Right cardiac atrium (tissue), 5 donors: Measurements from ENCODE around the gene OTOP3. TPM values are rescaled to one million over a fixed set of nuclear protein-coding genes. Genes with fewer than 3 reads are reported as not detected.
"Not testable (repeated sequence)": the region's sequence is repeated elsewhere in the genome, so short reads cannot be mapped to it uniquely, and the experiment has no call there.

Experiments
- ATAC-seq, 2 donors: fragments of 200-7000 bp; cut with Tn5 transposase; one replicate each; pipeline versions ENCODE4 v1.8.0 to v1.9.1; 2020; ENCODE audit warnings: moderate library complexity in 2 of 2, mild to moderate bottlenecking in 1 of 2
- DNase-seq, 3 donors: peaks; one replicate each; pipeline ENCODE4 v3.0.0-alpha.2; 2020
- H3K27ac ChIP-seq: one replicate; pipeline ENCODE4 v1.5.1; 2013; ENCODE audit warnings: mild to moderate bottlenecking, low read length, control low read depth, moderate library complexity
- H3K27me3 ChIP-seq: one replicate; pipeline ENCODE4 v1.6.1; 2013; ENCODE audit not compliant: control insufficient read depth, insufficient read depth
- H3K4me1 ChIP-seq: one replicate; pipeline ENCODE4 v1.6.1; 2013; ENCODE audit warnings: low read length; ENCODE audit not compliant: control insufficient read depth, insufficient read depth
- H3K4me3 ChIP-seq: one replicate; pipeline ENCODE4 v1.5.1; 2013; ENCODE audit warnings: low read length, control low read depth
- H3K9me3 ChIP-seq: one replicate; pipeline ENCODE4 v1.6.1; 2013; ENCODE audit warnings: low read length; ENCODE audit not compliant: control insufficient read depth
- WGBS: extraction: QIAGEN DNeasy Blood & Tissue Kit; methylation state at CpG from one replicate; pipeline ENCODE4 v1.1.7; 2013; 5-methylcytosine and 5-hydroxymethylcytosine counted together
- intact Hi-C, 4 donors: fragments of 100-400 bp; cut with DNase I; formaldehyde crosslinking; loops; one replicate each; pipeline versions ENCODE4 v1.11.0 to v1.14.0; 2022 to 2023
- polyA plus RNA-seq: library from polyadenylated mRNA; stranded (reverse); fragments of 200-250 nt; gene quantifications from one replicate; pipeline ENCODE4 v1.2.3, GENCODE V29; 2013
- total RNA-seq, 4 donors: library from RNA; stranded (reverse); fragmentation: NEBNext Ultra II Directional; extraction: Animal tissue kit (Norgen Biotek cat#: 25700); gene quantifications; one replicate each; pipeline ENCODE4 v1.2.1, GENCODE V29; 2021
- donor health status: healthy with polysubstance abuse.
- donor health status: DM: no; HTN: yes; CAD: no.
- donor health status: DM: no; HTN: no; CAD: no.
- donor health status: DM: no; HTN: yes; CAD: no; lungs with severe emphysema.
- donor health status: DM: yes; HTN: yes; CAD: no.

The OTOP3 gene
- total and polyA plus RNA-seq, 5 donors: not detected

GRCh38 chr17:74903034-74903433, 32.7 kb upstream of the OTOP3 start:
- DNase-seq (no peak), ATAC-seq (no peak)
- Histone ChIP-seq H3K9me3 (no peaks in the 10 kb centered on the region), H3K4me1 (no peaks in the 10 kb centered on the region), H3K4me3 (no peak overlapping the region), H3K27ac (no peak overlapping the region), H3K27me3 (no peaks in the 10 kb centered on the region)
- WGBS: 86% methylated on average over 9 of the region's 9 CpGs
- intact Hi-C loops: no loop called here

GRCh38 chr17:74903671-74904070, 32.0 kb upstream of the OTOP3 start:
- no peaks in the 10 kb centered on the region for H3K27me3 ChIP-seq
- ATAC-seq (no peak), DNase-seq (no peak)
- H3K4me1 ChIP-seq: no peaks in the 10 kb centered on the region
- H3K9me3 ChIP-seq: no peaks in the 10 kb centered on the region
- intact Hi-C loops: no loop called here
- H3K4me3 ChIP-seq: no peak overlapping the region
- WGBS: 75% methylated on average over 6 of the region's 6 CpGs
- no peak overlapping the region for H3K27ac ChIP-seq

GRCh38 chr17:74904687-74905409, 30.9 kb upstream of the OTOP3 start:
- WGBS: 79% methylated on average over 7 of the region's 7 CpGs

DNA sequence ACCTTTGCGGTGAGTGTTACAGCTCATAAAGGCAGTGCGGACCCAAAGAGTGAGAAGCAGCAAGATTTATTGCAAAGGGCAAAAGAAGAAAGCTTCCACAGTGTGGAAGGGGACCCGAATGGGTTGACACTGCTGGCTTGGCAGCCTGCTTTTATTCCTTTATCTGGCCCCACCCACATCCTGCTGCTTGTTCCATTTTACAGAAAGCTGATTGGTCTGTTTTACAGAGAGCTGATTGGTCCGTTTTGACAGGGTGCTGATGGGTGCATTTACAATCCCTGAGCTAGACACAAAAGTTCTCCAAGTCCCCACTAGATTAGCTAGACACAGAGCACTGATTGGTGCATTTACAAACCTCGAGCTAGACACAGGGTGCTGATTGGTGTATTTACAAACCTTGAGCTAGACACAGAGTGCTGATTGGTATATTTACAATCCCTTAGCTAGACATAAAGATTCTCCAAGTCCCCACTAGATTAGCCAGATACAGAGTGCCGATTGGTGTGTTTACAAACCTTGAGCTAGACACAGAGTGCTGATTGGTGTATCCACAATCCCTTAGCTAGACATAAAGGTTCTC, 29.4 kb upstream of the OTOP3 start:
- intact Hi-C loops, ATAC-seq, H3K27me3 ChIP-seq, DNase-seq, H3K27ac ChIP-seq, H3K4me3 ChIP-seq, H3K4me1 ChIP-seq, H3K9me3 ChIP-seq: not testable (repeated sequence)
- 71% methylated on average over 6 of the region's 6 CpGs for WGBS

More at GRCh38 chr17:74904687-74905409, 30.9 kb upstream of the OTOP3 start:
- no peak overlapping the region for H3K4me3 ChIP-seq
- intact Hi-C loops: no loop called here
- no peak for DNase-seq
- no peak for ATAC-seq
- no peaks in the 10 kb centered on the region for H3K4me1 ChIP-seq
- H3K9me3 ChIP-seq: no peaks in the 10 kb centered on the region
- H3K27me3 ChIP-seq: no peaks in the 10 kb centered on the region
- H3K27ac ChIP-seq: no peak overlapping the region

DNA sequence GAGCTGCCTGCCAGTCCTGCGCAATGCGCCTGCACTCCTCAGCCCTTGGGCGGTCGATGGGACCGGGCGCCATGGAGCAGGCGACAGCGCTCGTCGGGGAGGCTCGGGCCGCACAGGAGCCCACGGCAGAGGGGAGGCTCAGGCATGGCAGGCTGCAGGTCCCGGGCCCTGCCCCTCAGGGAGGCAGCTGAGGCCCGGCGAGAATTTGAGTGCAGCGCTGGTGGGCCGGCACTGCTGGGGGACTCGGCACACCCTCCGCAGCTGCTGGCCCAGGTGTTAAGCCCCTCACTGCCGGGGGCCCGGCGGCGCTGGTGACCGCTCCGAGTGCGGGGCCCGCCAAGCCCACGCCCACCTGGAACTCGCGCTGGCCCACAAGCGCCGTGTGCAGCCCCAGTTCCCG, 28.7 kb upstream of the OTOP3 start:
- no peaks in the 10 kb centered on the region for H3K4me1 ChIP-seq
- no peak for ATAC-seq
- no peak overlapping the region for H3K4me3 ChIP-seq
- H3K27me3 ChIP-seq: no peaks in the 10 kb centered on the region
- no peaks in the 10 kb centered on the region for H3K9me3 ChIP-seq
- DNase-seq: no peak
- intact Hi-C loops: no loop called here
- no peak overlapping the region for H3K27ac ChIP-seq
- WGBS: 96% methylated on average over 34 of the region's 34 CpGs

DNA sequence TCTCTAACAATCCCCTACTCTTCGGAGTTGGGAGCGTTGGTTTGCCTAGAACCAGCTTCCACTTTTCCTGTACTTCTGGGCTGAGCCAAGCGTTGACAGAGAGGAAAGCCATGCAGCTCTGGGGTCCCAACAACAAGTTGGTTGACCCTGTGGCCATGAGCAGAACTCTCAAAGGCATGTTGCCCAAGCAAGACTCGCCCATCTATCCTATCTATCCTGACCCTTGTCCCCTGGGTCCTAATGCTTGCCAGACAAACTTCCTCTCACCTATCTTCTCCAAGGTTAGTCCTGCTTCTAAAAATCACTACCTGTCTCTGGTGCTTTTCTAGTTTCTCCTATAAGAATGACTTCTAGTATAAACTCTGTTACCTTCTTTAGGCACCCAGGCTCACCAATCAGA, 26.6 kb upstream of the OTOP3 start:
- H3K4me3 ChIP-seq, H3K9me3 ChIP-seq, DNase-seq, H3K4me1 ChIP-seq, H3K27ac ChIP-seq, ATAC-seq, H3K27me3 ChIP-seq, intact Hi-C loops: not testable (repeated sequence)
- WGBS: 70% methylated on average over 4 of the region's 4 CpGs

GRCh38 chr17:74911423-74911822, 24.3 kb upstream of the OTOP3 start:
- H3K27me3 ChIP-seq, H3K4me1 ChIP-seq, H3K27ac ChIP-seq, intact Hi-C loops, H3K4me3 ChIP-seq, DNase-seq, H3K9me3 ChIP-seq, ATAC-seq: not testable (repeated sequence)
- WGBS: 59% methylated on average over 8 of the region's 8 CpGs

DNA sequence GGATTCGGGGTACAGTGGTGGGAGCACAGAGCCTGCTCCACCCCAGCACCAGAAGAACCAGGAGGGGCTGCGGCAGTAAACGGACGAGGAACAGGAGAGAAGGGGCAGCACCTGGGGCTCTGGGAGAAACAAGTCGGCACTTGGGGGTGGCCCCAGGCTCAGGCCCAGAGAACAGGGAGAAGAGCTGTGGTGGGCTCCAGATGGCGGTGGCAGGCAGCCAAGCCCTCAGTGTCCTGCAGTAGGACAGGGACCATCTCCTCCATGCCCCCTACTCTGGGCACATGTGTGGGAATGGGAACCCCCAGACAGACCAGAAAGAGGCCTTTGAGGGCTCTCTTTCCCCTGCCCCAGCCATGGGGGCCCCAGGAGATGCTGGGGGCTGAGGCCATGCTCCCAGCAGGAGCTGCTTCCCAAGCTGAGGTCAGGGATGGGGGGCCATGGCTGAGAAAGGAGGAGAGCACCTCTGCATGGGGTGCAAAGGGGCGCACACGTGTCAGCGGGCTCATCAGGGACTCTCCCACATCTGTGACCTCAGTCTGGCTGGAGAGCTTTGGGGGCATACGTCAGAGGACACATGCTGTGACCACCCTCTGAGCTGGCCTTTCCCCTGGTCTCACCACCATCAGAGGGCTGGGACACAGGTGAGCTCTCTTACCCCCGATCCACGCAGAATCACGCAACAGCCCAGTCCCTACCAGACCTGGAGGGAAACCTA, 19.4 kb upstream of the OTOP3 start:
- no peak for ATAC-seq
- Histone ChIP-seq H3K4me1 (no peaks in the 10 kb centered on the region), H3K9me3 (no peaks in the 10 kb centered on the region), H3K4me3 (no peak overlapping the region), H3K27ac (no peak overlapping the region), H3K27me3 (no peaks in the 10 kb centered on the region)
- DNase-seq: no peak
- WGBS: 78% methylated on average over 13 of the region's 13 CpGs
- intact Hi-C loops: no loop called here

- intact Hi-C loops: no loop called here
Observed at GRCh38 chr17:74916851-74917199, 18.9 kb upstream of the OTOP3 start.

DNA sequence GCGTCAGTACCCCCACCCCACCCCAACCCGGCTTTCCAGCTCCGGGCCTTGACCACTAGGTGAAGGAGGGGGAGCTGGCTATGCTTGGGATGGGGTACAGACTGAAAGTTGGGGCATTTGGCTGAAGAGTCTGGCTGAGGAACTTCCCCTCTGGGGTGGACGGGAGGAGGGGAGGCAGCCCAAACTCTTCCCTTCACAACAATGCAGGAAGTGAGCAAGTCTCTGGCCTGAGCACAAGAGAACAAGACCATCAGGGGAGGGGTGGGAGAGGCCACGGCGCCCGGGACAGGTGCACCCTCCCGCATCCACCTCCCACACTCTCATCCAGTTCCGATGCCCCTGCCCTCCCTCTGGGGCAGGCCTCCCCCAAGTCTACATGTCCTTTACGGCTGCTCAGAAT, 18.3 kb upstream of the OTOP3 start:
- Histone ChIP-seq H3K27me3 (no peaks in the 10 kb centered on the region), H3K27ac (no peak overlapping the region), H3K4me3 (no peak overlapping the region), H3K4me1 (no peaks in the 10 kb centered on the region), H3K9me3 (no peaks in the 10 kb centered on the region)
- 54% methylated on average over 10 of the region's 10 CpGs for WGBS
- intact Hi-C loops: no loop called here
- ATAC-seq (no peak), DNase-seq (no peak)

More at GRCh38 chr17:74916851-74917199, 18.9 kb upstream of the OTOP3 start:
- Histone ChIP-seq H3K4me1 (no peaks in the 10 kb centered on the region), H3K4me3 (no peak overlapping the region), H3K27ac (no peak overlapping the region), H3K27me3 (no peaks in the 10 kb centered on the region), H3K9me3 (no peaks in the 10 kb centered on the region)
- ATAC-seq (no peak), DNase-seq (no peak)
- 92% methylated on average over 11 of the region's 11 CpGs for WGBS

DNA sequence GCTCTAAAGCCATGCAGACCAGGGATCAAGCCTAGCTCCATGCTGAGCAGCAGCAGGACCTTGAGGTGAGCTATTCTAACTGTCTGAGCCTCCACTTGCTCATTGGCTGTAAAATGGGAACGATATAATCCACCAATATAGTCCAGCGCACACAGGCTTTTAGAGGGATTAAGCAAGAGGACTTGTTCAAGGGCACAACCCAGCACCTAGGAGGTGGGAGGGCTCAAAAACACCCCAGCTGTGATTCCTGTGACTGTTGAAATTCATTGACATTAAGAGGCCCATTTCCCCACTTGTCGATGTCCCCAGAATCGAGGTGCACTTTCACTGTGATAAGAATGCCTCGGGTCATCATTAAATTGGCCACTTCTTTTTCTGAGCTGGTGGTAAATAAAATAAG, 16.8 kb upstream of the OTOP3 start:
- Histone ChIP-seq H3K27me3 (no peaks in the 10 kb centered on the region), H3K27ac (no peak overlapping the region), H3K4me1 (no peaks in the 10 kb centered on the region), H3K4me3 (no peak overlapping the region), H3K9me3 (no peaks in the 10 kb centered on the region)
- no peak for ATAC-seq
- DNase-seq: no peak
- WGBS: 82% methylated on average over 5 of the region's 5 CpGs
- intact Hi-C loops: no loop called here
